GM06990 (cell line): ENCODE data around the gene ASCC3.

Source experiments
- DNase-seq: peaks from one replicate; pipeline ENCODE4 v3.0.0-alpha.2; 2011; ENCODE audit not compliant: insufficient read length; ENCODE audit errors: extremely low read depth
- H3K27me3 ChIP-seq: replicated peaks from 2 replicates; pipeline ENCODE4 v1.6.0; 2011; ENCODE audit warnings: low read length; ENCODE audit not compliant: control insufficient read depth, insufficient read depth
- H3K36me3 ChIP-seq: 2 replicates; pipeline ENCODE4 v1.5.1; 2011; ENCODE audit warnings: low read length; ENCODE audit not compliant: control insufficient read depth, insufficient read depth
- H3K4me3 ChIP-seq: replicated peaks from 2 replicates; pipeline ENCODE4 v1.5.1; 2011; ENCODE audit warnings: low read depth, mild to moderate bottlenecking, control low read depth, low read length
- CTCF ChIP-seq: IDR thresholded peaks from 2 replicates; pipeline ENCODE4 v1.5.1; 2011; ENCODE audit warnings: low read length, control low read depth, mild to moderate bottlenecking, inconsistent platforms; ENCODE audit not compliant: insufficient read depth, poor library complexity, severe bottlenecking

ASCC3 gene

GRCh38 chr6:100721256-100721655, 159.9 kb downstream of the ASCC3 start:
- Histone ChIP-seq H3K27me3 (no peaks in the 10 kb centered on the region), H3K4me3 (no peak overlapping the region), H3K36me3 (no peaks in the 10 kb centered on the region; the same call in 1 of the 2 replicates)
- TF ChIP-seq CTCF: no peak
- no peak for DNase-seq

- TF ChIP-seq CTCF: peak; percentile 44
- H3K4me3 ChIP-seq: no peak overlapping the region
- DNase-seq: no peak
Observed at GRCh38 chr6:100719883-100720682, 161.0 kb downstream of the ASCC3 start.

GRCh38 chr6:100712997-100713396, 168.1 kb downstream of the ASCC3 start:
- H3K4me3 ChIP-seq: no peak overlapping the region
- H3K36me3 ChIP-seq: no peaks in the 10 kb centered on the region; the same call in 1 of the 2 replicates
- DNase-seq: no peak
- no peaks in the 10 kb centered on the region for H3K27me3 ChIP-seq
- no peak for TF ChIP-seq CTCF

More at GRCh38 chr6:100719883-100720682, 161.0 kb downstream of the ASCC3 start:
- no peaks in the 10 kb centered on the region for H3K27me3 ChIP-seq
- H3K36me3 ChIP-seq: no peaks in the 10 kb centered on the region; the same call in 1 of the 2 replicates

GRCh38 chr6:100706491-100706890, 174.6 kb downstream of the ASCC3 start:
- Histone ChIP-seq H3K4me3 (no peak overlapping the region), H3K27me3 (no peaks in the 10 kb centered on the region), H3K36me3 (no peaks in the 10 kb centered on the region)
- TF ChIP-seq CTCF: no peak
- no peak for DNase-seq

- no peak for TF ChIP-seq CTCF
Observed at GRCh38 chr6:100704961-100705360, 176.2 kb downstream of the ASCC3 start.

More at GRCh38 chr6:100704961-100705360, 176.2 kb downstream of the ASCC3 start:
- Histone ChIP-seq H3K4me3 (no peak overlapping the region), H3K36me3 (no peaks in the 10 kb centered on the region), H3K27me3 (no peaks in the 10 kb centered on the region)
- no peak for DNase-seq
